GM12878 (cell line): ENCODE data around the gene STYXL1. TPM values are rescaled to one million over a fixed set of nuclear protein-coding genes. Genes with fewer than 3 reads are reported as not detected.

Experiments
- ATAC-seq: fragments of 200-7000 bp; cut with Tn5 transposase; 3 replicates; pipeline ENCODE4 v1.9.1; 2020; ENCODE audit warnings: mild to moderate bottlenecking, moderate library complexity
- BruUV-seq: library from RNA; stranded (reverse); fragments of 400-500 nt; replicated peaks from 2 replicates; lab custom pipeline; 2021; lab: Mats Ljungman, UMichigan
- CTCF ChIA-PET: fragments of 300-600 bp; sonication (Branson Sonifier 250); formaldehyde crosslinking; extraction: SDS; loops from one replicate; lab custom pipeline; 2021; ENCODE audit warnings: inconsistent platforms; lab: Yijun Ruan, JAX
- POLR2A ChIA-PET: fragments of 350-600 bp; formaldehyde crosslinking; extraction: SDS; loops from one replicate; lab custom pipeline; 2021; ENCODE audit warnings: inconsistent platforms; lab: Charles Lee
- RAD21 ChIA-PET: fragments of 300-600 bp; sonication (Branson Sonifier 250); formaldehyde crosslinking; loops from one replicate; lab custom pipeline; 2023; ENCODE audit warnings: antibody characterized with exemption; ENCODE audit not compliant: unreplicated experiment; lab: Charles Lee
- SMC1A ChIA-PET: fragments of 300-600 bp; sonication (Branson Sonifier 250); formaldehyde crosslinking; loops from one replicate; lab custom pipeline; 2023; ENCODE audit not compliant: unreplicated experiment, uncharacterized antibody; lab: Charles Lee
- DNase-seq: peaks from one replicate; pipeline ENCODE4 v3.0.0-alpha.2; 2011; ENCODE audit warnings: low read depth, low spot score
- FAIRE-seq: peaks from 3 replicates; lab custom pipeline; 2011; peaks lifted over from hg19 to GRCh38; lab: Jason Lieb, UNC
- H2AFZ ChIP-seq: 2 replicates; pipeline ENCODE4 v1.6.0; 2011; ENCODE audit warnings: low read depth, low read length, control low read depth; ENCODE audit not compliant: control insufficient read depth
- H3K27ac ChIP-seq: 2 replicates; pipeline ENCODE4 v1.5.1; 2011; ENCODE audit warnings: control low read depth; ENCODE audit not compliant: control insufficient read depth, insufficient read depth
- H3K27me3 ChIP-seq, 2 experiments: replicated peaks in 1 of 2; 2 replicates each; pipeline versions ENCODE4 v1.6.0 to v1.6.1; 2011; ENCODE audit warnings: low read length in 1 of 2; ENCODE audit not compliant: control insufficient read depth in 2 of 2, insufficient read depth in 2 of 2
- H3K36me3 ChIP-seq, 2 experiments: 2 replicates each; pipeline ENCODE4 v1.5.1; 2011; ENCODE audit warnings: low read length in 1 of 2; ENCODE audit not compliant: control insufficient read depth in 2 of 2, insufficient read depth in 2 of 2
- H3K4me1 ChIP-seq: 2 replicates; pipeline ENCODE4 v1.6.1; 2011; ENCODE audit warnings: mild to moderate bottlenecking, low read length, moderate library complexity, mixed read lengths; ENCODE audit not compliant: control insufficient read depth, insufficient read depth
- H3K4me2 ChIP-seq: 2 replicates; pipeline ENCODE4 v1.6.0; 2011; ENCODE audit warnings: control low read depth; ENCODE audit not compliant: control insufficient read depth, insufficient read depth
- H3K4me3 ChIP-seq: fragments of 200-600 bp; sonication (generic); 2 replicates; pipeline ENCODE4 v1.5.1; 2016
- H3K79me2 ChIP-seq: 2 replicates; pipeline ENCODE4 v1.6.0; 2011; ENCODE audit warnings: low read length; ENCODE audit not compliant: control insufficient read depth, insufficient read depth
- H3K9ac ChIP-seq: 2 replicates; pipeline ENCODE4 v1.8.0; 2011; ENCODE audit warnings: low read length, control low read depth, mixed read lengths; ENCODE audit not compliant: control insufficient read depth, insufficient read depth
- H3K9me3 ChIP-seq: replicated peaks from 3 replicates; pipeline ENCODE4 v1.5.1; 2011; ENCODE audit warnings: mild to moderate bottlenecking, low read length; ENCODE audit not compliant: control insufficient read depth, insufficient read depth
- H4K20me1 ChIP-seq: 2 replicates; pipeline ENCODE4 v1.6.0; 2011; ENCODE audit not compliant: control insufficient read depth, insufficient read depth
- CBX3 ChIP-seq: fragments of 200-600 bp; sonication (generic); IDR thresholded peaks from 2 replicates; pipeline ENCODE4 v1.6.1; 2016; ENCODE audit warnings: low read depth, borderline replicate concordance
- CEBPB ChIP-seq, 2 experiments: fragments of 150-350 bp in 1 of 2; IDR thresholded peaks; 2 replicates each; pipeline ENCODE4 v1.6.1; 2012 to 2014; ENCODE audit warnings: low read depth in 2 of 2, low read length in 2 of 2, borderline replicate concordance in 1 of 2, inconsistent platforms in 1 of 2
- CHD2 ChIP-seq: IDR thresholded peaks from 2 replicates; pipeline ENCODE4 v1.6.1; 2011; ENCODE audit warnings: low read depth, low read length, improper control_type of control experiment, borderline replicate concordance
- CHD4 ChIP-seq: fragments of 200-600 bp; sonication (generic); IDR thresholded peaks from 2 replicates; pipeline ENCODE4 v1.6.1; 2016; ENCODE audit warnings: mild to moderate bottlenecking
- NR2F1 ChIP-seq: fragments of 450-650 bp; conservative IDR thresholded peaks from 2 replicates; pipeline ENCODE4 v1.6.1; 2017; ENCODE audit warnings: mild to moderate bottlenecking
- PAX5 ChIP-seq: IDR thresholded peaks from 2 replicates; pipeline ENCODE4 v1.6.1; 2011; ENCODE audit warnings: low read depth, low read length, borderline replicate concordance
- SUZ12 ChIP-seq: fragments of 200-600 bp; sonication (generic); IDR thresholded peaks from one replicate; pipeline ENCODE4 v1.6.1; 2018; ENCODE audit warnings: antibody characterized with exemption, mild to moderate bottlenecking; ENCODE audit not compliant: unreplicated experiment
- ZNF207 ChIP-seq: fragments of 450-650 bp; IDR thresholded peaks from 2 replicates; pipeline ENCODE4 v1.6.1; 2014; ENCODE audit warnings: antibody characterized with exemption, mild to moderate bottlenecking, borderline replicate concordance
- ZNF24 ChIP-seq: fragments of 450-650 bp; IDR thresholded peaks from 2 replicates; pipeline ENCODE4 v1.6.1; 2017; ENCODE audit warnings: antibody characterized with exemption, mild to moderate bottlenecking
- WGBS: methylation state at CpG from one replicate; pipeline ENCODE4 v1.1.6; 2016; ENCODE audit warnings: low lambda C conversion rate; ENCODE audit not compliant: insufficient replicate concordance, insufficient coverage; ENCODE audit errors: missing lambda C conversion rate; 5-methylcytosine and 5-hydroxymethylcytosine counted together
- in situ Hi-C: fragments of 300-500 bp; cut with MboI; formaldehyde crosslinking; loops from 9 replicates; pipeline ENCODE4 v1.14.3; 2018; ENCODE audit warnings: mixed read lengths
- intact Hi-C: fragments of 100-400 bp; cut with micrococcal nuclease; formaldehyde crosslinking; loops from one replicate; pipeline ENCODE4 v1.14.2; 2022; ENCODE audit not compliant: unreplicated experiment
- polyA plus RNA-seq, 11 experiments: library from polyadenylated mRNA; depleted of rRNA in 4 of 11; unstranded in 6 of 11; stranded (reverse) in 5 of 11; fragments of >200 nt; fragmentation: Nextera tagmentation in 4 of 11; fragmentation: Illumina TruSeq in 1 of 11; extraction: Ambion mirVana in 4 of 11; extraction: Trizol in 1 of 11; gene quantifications; 1 replicate in 1 of 11; 2 replicates in 10 of 11; pipeline versions ENCODE4 v1.2.1 to v1.2.3, GENCODE V29; 2011 to 2016; ENCODE audit warnings: inconsistent platforms in 2 of 11, missing spikeins in 2 of 11, low read depth in 1 of 11
- total RNA-seq, 4 experiments: library from RNA; depleted of rRNA in 3 of 4; stranded (reverse); fragments of >200 nt in 3 of 4; fragmentation: Illumina TruSeq in 1 of 4; extraction: Trizol in 1 of 4; gene quantifications; 2 replicates each; pipeline versions ENCODE4 v1.2.1 to v1.2.3, GENCODE V29; 2013 to 2021
- TF ChIP-seq, protein P1 (sequence below): fragments of 450-650 bp; IDR thresholded peaks from 2 replicates; pipeline ENCODE4 v1.6.1; 2017; ENCODE audit warnings: mild to moderate bottlenecking, moderate library complexity
- TF ChIP-seq, protein P2 (sequence below): fragments of 450-650 bp; IDR thresholded peaks from 2 replicates; pipeline ENCODE4 v1.6.1; 2017; ENCODE audit warnings: low read depth, mild to moderate bottlenecking, moderate library complexity
- TF ChIP-seq, protein P3 (sequence below): fragments of 450-650 bp; formaldehyde crosslinking; IDR thresholded peaks from 2 replicates; pipeline ENCODE4 v1.4.0; 2022; ENCODE audit warnings: mild to moderate bottlenecking, moderate library complexity
- TF ChIP-seq, protein P4 (sequence below): IDR thresholded peaks from 2 replicates; pipeline ENCODE4 v1.6.1; 2011; ENCODE audit warnings: mild to moderate bottlenecking, low read depth, low read length, moderate library complexity; ENCODE audit not compliant: insufficient replicate concordance

Gene STYXL1
- total and polyA plus RNA-seq, 10 of the 15 experiments (the other 5 are each of a cell fraction or from before 2014, with no cell fraction given) = 18.4 to 65.9 (median 40.7) TPM

GRCh38 chr7:76065016-76065612 lies 17.3 kb upstream of the STYXL1 start:
- intact Hi-C loops (no loop called here), in situ Hi-C loops (no loop called here)
- Histone ChIP-seq H3K4me2 (no peak overlapping the region), H2AFZ (no peak overlapping the region), H3K36me3 (peaks cover 24 to 50% of the 10 kb centered on the region in 2 experiments), H3K4me1 (no peaks in the 10 kb centered on the region; the same call in 1 of the 2 replicates), H3K27ac (no peak overlapping the region), H3K4me3 (no peak overlapping the region), H3K9me3 (no peaks in the 10 kb centered on the region), H3K79me2 (no peaks in the 10 kb centered on the region), H4K20me1 (no peaks in the 10 kb centered on the region), H3K27me3 (no peaks in the 10 kb centered on the region), H3K9ac (no peak overlapping the region)
- ChIA-PET CTCF (no interaction called here), POLR2A (no interaction called here), RAD21 (no interaction called here), SMC1A (no interaction called here)
- DNase-seq (no peak), FAIRE-seq (no peak), ATAC-seq (peak; percentile 32)
- 70% methylated on average over 14 of the region's 14 CpGs for WGBS
- BruUV-seq = no TSS peak
- TF ChIP-seq SUZ12 (no peak), NR2F1 (no peak), ZNF207 (no peak), CHD4 (no peak), CEBPB (IDR thresholded peaks at IDR 0.05; ENCODE audit: borderline replicate concordance in 1 of 2, low read depth in 2 of 2, low read length in 2 of 2) (no peak), CBX3 (no peak), PAX5 (no peak), ZNF24 (no peak), CHD2 (no peak)
- TF ChIP-seq, protein P1, sequence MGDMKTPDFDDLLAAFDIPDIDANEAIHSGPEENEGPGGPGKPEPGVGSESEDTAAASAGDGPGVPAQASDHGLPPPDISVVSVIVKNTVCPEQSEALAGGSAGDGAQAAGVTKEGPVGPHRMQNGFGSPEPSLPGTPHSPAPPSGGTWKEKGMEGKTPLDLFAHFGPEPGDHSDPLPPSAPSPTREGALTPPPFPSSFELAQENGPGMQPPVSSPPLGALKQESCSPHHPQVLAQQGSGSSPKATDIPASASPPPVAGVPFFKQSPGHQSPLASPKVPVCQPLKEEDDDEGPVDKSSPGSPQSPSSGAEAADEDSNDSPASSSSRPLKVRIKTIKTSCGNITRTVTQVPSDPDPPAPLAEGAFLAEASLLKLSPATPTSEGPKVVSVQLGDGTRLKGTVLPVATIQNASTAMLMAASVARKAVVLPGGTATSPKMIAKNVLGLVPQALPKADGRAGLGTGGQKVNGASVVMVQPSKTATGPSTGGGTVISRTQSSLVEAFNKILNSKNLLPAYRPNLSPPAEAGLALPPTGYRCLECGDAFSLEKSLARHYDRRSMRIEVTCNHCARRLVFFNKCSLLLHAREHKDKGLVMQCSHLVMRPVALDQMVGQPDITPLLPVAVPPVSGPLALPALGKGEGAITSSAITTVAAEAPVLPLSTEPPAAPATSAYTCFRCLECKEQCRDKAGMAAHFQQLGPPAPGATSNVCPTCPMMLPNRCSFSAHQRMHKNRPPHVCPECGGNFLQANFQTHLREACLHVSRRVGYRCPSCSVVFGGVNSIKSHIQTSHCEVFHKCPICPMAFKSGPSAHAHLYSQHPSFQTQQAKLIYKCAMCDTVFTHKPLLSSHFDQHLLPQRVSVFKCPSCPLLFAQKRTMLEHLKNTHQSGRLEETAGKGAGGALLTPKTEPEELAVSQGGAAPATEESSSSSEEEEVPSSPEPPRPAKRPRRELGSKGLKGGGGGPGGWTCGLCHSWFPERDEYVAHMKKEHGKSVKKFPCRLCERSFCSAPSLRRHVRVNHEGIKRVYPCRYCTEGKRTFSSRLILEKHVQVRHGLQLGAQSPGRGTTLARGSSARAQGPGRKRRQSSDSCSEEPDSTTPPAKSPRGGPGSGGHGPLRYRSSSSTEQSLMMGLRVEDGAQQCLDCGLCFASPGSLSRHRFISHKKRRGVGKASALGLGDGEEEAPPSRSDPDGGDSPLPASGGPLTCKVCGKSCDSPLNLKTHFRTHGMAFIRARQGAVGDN = no peak
- TF ChIP-seq, protein P2, sequence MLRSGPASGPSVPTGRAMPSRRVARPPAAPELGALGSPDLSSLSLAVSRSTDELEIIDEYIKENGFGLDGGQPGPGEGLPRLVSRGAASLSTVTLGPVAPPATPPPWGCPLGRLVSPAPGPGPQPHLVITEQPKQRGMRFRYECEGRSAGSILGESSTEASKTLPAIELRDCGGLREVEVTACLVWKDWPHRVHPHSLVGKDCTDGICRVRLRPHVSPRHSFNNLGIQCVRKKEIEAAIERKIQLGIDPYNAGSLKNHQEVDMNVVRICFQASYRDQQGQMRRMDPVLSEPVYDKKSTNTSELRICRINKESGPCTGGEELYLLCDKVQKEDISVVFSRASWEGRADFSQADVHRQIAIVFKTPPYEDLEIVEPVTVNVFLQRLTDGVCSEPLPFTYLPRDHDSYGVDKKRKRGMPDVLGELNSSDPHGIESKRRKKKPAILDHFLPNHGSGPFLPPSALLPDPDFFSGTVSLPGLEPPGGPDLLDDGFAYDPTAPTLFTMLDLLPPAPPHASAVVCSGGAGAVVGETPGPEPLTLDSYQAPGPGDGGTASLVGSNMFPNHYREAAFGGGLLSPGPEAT = no peak
- TF ChIP-seq, protein P3, sequence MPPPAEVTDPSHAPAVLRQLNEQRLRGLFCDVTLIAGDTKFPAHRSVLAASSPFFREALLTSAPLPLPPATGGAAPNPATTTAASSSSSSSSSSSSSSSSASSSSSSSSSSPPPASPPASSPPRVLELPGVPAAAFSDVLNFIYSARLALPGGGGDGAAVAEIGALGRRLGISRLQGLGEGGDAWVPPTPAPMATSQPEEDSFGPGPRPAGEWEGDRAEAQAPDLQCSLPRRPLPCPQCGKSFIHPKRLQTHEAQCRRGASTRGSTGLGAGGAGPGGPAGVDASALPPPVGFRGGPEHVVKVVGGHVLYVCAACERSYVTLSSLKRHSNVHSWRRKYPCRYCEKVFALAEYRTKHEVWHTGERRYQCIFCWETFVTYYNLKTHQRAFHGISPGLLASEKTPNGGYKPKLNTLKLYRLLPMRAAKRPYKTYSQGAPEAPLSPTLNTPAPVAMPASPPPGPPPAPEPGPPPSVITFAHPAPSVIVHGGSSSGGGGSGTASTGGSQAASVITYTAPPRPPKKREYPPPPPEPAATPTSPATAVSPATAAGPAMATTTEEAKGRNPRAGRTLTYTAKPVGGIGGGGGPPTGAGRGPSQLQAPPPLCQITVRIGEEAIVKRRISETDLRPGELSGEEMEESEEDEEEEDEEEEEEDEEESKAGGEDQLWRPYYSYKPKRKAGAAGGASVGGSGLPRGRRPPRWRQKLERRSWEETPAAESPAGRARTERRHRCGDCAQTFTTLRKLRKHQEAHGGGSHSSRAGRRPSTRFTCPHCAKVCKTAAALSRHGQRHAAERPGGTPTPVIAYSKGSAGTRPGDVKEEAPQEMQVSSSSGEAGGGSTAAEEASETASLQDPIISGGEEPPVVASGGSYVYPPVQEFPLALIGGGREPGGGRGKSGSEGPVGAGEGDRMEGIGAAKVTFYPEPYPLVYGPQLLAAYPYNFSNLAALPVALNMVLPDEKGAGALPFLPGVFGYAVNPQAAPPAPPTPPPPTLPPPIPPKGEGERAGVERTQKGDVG = no peak
- TF ChIP-seq, protein P4, sequence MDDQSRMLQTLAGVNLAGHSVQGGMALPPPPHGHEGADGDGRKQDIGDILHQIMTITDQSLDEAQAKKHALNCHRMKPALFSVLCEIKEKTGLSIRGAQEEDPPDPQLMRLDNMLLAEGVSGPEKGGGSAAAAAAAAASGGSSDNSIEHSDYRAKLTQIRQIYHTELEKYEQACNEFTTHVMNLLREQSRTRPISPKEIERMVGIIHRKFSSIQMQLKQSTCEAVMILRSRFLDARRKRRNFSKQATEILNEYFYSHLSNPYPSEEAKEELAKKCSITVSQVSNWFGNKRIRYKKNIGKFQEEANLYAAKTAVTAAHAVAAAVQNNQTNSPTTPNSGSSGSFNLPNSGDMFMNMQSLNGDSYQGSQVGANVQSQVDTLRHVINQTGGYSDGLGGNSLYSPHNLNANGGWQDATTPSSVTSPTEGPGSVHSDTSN = no peak
